ENCODE data around the gene MAN1B1.

The MAN1B1 gene

GRCh38 chr9:137109250-137110146 lies 22.7 kb downstream of the MAN1B1 start:
- H2AFZ ChIP-seq (ENCODE audit: low read length) = no peak overlapping the region
- H3K4me1 ChIP-seq (ENCODE audit: low read length) = no peaks in the 10 kb centered on the region
- H3F3A ChIP-seq (ENCODE audit: insufficient read depth, low read length) = no peaks in the 10 kb centered on the region
- no peak overlapping the region for H3K4me2 ChIP-seq (ENCODE audit: low read depth, low read length)
- no peaks in the 10 kb centered on the region for H3K79me2 ChIP-seq (ENCODE audit: low read length)
- H3K27ac ChIP-seq (ENCODE audit: low read length) = no peak overlapping the region
- no peaks in the 10 kb centered on the region for H3K36me3 ChIP-seq (replicated peaks; ENCODE audit: insufficient read depth, low read length)
- no peaks in the 10 kb centered on the region for H4K20me1 ChIP-seq (ENCODE audit: insufficient read depth, low read length)
- H3K9ac ChIP-seq (ENCODE audit: low read length) = no peak overlapping the region
- TF ChIP-seq EZH2 (optimal IDR thresholded peaks at IDR 0.05; ENCODE audit: low read depth, low read length) = no peak
- no peak for TF ChIP-seq CTCF (IDR thresholded peaks at IDR 0.05; ENCODE audit: low read length)
- TF ChIP-seq EZH2phosphoT487 (IDR thresholded peaks at IDR 0.05; ENCODE audit: low read length) = no peak
- no peak for DNase-seq
- no peak overlapping the region for H3K4me3 ChIP-seq (ENCODE audit: low read length)
- H3K27me3 ChIP-seq (replicated peaks; ENCODE audit: insufficient read depth, low read length) = no peaks in the 10 kb centered on the region
- H3K9me2 ChIP-seq (replicated peaks; ENCODE audit: insufficient read depth, low read length) = no peaks in the 10 kb centered on the region
- no peaks in the 10 kb centered on the region for H3K9me3 ChIP-seq (replicated peaks; ENCODE audit: insufficient read depth, low read length)

GRCh38 chr9:137110147-137110910 lies 23.5 kb downstream of the MAN1B1 start:
- H3K9me3 ChIP-seq (replicated peaks; ENCODE audit: insufficient read depth, low read length) = no peaks in the 10 kb centered on the region
- no peaks in the 10 kb centered on the region for H3K27me3 ChIP-seq (replicated peaks; ENCODE audit: insufficient read depth, low read length)
- H3K4me3 ChIP-seq (ENCODE audit: low read length) = no peak overlapping the region
- H3K9ac ChIP-seq (ENCODE audit: low read length) = no peak overlapping the region
- no peaks in the 10 kb centered on the region for H3K9me2 ChIP-seq (replicated peaks; ENCODE audit: insufficient read depth, low read length)
- no peaks in the 10 kb centered on the region for H3K4me1 ChIP-seq (ENCODE audit: low read length)
- no peak overlapping the region for H3K27ac ChIP-seq (ENCODE audit: low read length)
- no peaks in the 10 kb centered on the region for H3K36me3 ChIP-seq (replicated peaks; ENCODE audit: insufficient read depth, low read length)
- no peak overlapping the region for H3K4me2 ChIP-seq (ENCODE audit: low read depth, low read length)
- no peaks in the 10 kb centered on the region for H3F3A ChIP-seq (ENCODE audit: insufficient read depth, low read length)
- TF ChIP-seq EZH2 (optimal IDR thresholded peaks at IDR 0.05; ENCODE audit: low read depth, low read length) (no peak), CTCF (IDR thresholded peaks at IDR 0.05; ENCODE audit: low read length) (no peak), EZH2phosphoT487 (IDR thresholded peaks at IDR 0.05; ENCODE audit: low read length) (no peak)
- H3K79me2 ChIP-seq (ENCODE audit: low read length) = no peaks in the 10 kb centered on the region
- no peak for DNase-seq
- H2AFZ ChIP-seq (ENCODE audit: low read length) = no peak overlapping the region
- no peaks in the 10 kb centered on the region for H4K20me1 ChIP-seq (ENCODE audit: insufficient read depth, low read length)

DNA sequence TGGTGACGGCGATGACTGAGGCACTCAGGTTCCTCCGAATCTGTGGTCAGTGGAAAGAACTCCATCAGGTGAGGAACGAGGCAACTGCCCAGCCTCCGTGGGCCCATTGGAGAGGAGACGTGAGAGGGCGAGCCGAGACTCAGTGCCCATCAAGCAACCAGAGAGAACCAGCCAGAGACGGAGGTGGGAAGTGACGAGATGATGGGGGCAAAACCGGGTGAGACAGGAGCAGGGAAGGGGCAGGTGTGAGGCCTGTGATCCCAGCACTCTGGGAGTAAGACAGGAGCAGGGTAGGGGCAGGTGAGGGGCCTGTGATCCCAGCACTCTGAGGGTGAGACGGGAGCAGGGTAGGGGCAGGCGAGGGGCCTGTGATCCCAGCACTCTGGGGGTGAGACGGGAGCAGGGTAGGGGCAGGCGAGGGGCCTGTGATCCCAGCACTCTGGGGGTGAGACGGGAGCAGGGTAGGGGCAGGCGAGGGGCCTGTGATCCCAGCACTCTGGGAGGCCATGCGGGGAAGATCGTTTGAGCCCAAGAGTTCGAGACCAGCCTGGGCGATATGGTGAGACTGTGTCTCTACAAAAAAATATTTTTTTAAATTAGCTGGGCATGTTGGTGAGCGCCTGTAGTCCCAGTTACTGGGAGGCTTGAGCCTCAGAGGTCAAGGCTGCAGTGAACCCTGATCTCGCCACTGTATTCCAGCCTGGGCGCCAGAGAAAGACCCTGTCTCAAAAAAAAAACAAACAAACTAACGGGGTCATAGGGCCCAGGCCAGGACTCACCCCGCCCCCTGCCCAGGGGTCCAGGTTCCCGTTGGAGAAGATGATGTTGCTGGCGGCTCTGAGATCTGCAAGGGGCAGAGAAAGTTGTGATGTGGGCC lies 24.4 kb downstream of the MAN1B1 start:
- Histone ChIP-seq H3K4me1 (ENCODE audit: low read length) (no peaks in the 10 kb centered on the region), H3K9me2 (replicated peaks; ENCODE audit: insufficient read depth, low read length) (no peaks in the 10 kb centered on the region), H3K9ac (ENCODE audit: low read length) (no peak overlapping the region), H3K27me3 (replicated peaks; ENCODE audit: insufficient read depth, low read length) (peaks cover 6% of the 10 kb centered on the region; the same call in 1 of the 2 replicates), H3F3A (ENCODE audit: insufficient read depth, low read length) (no peaks in the 10 kb centered on the region), H2AFZ (ENCODE audit: low read length) (no peak overlapping the region), H3K27ac (ENCODE audit: low read length) (no peak overlapping the region), H3K4me2 (ENCODE audit: low read depth, low read length) (no peak overlapping the region), H3K9me3 (replicated peaks; ENCODE audit: insufficient read depth, low read length) (no peaks in the 10 kb centered on the region), H3K36me3 (replicated peaks; ENCODE audit: insufficient read depth, low read length) (no peaks in the 10 kb centered on the region), H4K20me1 (ENCODE audit: insufficient read depth, low read length) (no peaks in the 10 kb centered on the region), H3K4me3 (ENCODE audit: low read length) (no peak overlapping the region), H3K79me2 (ENCODE audit: low read length) (no peaks in the 10 kb centered on the region)
- no peak for DNase-seq
- TF ChIP-seq CTCF (IDR thresholded peaks at IDR 0.05; ENCODE audit: low read length) = no peak
- no peak for TF ChIP-seq EZH2phosphoT487 (IDR thresholded peaks at IDR 0.05; ENCODE audit: low read length)
- TF ChIP-seq EZH2 (optimal IDR thresholded peaks at IDR 0.05; ENCODE audit: low read depth, low read length) = no peak

All from MM.1S (cell line).